SIG-M5 treated with dmso at 0.1 percent for 504 hours (cell line): ENCODE measurements around the gene WNT7B.

ENCODE experiments used
- DNase-seq: peaks from one replicate; lab custom pipeline; 2025; ENCODE audit not compliant: unreplicated experiment; lab: John Stamatoyannopoulos, UW

Gene WNT7B

GRCh38 chr22:45997077-45997776 lies 20.3 kb upstream of the WNT7B start:
- DNase-seq: no peak

- peak; percentile 69 for DNase-seq
Measured at GRCh38 chr22:45996241-45997076, 19.5 kb upstream of the WNT7B start.

DNA sequence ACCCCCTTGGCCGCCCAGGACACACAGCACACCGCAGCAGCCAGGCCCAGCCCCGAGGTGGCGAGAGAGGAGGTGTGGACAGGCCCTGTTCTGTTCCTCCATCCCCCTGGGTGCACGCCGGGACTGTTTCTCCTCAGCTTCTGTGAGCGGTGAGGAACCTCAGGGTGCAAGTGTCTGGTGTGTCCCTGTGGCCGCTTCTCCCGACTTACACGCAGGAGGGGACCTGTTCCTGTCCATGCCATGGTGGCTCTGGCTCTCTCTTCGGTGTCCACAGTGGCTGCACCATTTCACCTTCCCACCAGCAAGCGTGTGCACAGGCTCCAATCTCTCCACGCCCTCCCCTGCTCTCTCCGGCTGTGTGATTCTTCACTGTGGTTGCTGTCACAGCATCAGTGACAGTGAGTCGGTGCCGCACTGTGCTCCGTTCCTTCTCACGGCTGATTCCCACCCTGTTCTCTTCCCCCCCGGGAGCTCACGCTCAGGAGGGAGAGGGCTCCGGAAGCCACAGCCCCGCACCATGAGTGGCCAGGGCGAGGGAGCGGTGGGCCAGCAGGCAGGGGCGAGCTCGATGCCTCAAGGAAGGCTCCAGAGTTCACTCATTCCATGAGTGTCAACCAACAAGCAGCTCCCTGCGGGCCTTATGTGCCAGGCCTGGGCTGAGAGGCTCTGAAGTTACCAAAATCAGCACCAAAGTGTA lies 18.6 kb upstream of the WNT7B start:
- DNase-seq: no peak

- no peak for DNase-seq
Measured at GRCh38 chr22:45994491-45995404, 17.8 kb upstream of the WNT7B start.

DNA sequence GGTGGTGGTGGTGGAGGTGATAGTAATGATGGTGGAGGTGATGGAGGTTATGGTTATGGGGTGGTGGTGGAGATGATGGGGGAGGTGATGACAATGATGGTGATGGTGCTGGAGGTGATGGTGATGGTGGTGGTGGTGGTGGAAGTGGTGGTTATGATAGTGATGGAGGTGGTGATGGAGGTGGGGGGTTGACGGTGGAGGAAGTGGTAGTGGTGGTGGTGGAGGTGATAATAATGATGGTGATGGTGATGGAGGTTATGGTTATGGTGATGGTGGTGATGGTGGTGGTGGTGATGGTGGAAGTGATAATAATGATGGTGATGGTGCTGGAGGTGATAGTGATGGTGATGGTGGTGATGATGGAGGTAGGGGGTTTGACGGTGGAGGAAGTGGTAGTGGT lies 16.9 kb upstream of the WNT7B start:
- DNase-seq: no peak

DNA sequence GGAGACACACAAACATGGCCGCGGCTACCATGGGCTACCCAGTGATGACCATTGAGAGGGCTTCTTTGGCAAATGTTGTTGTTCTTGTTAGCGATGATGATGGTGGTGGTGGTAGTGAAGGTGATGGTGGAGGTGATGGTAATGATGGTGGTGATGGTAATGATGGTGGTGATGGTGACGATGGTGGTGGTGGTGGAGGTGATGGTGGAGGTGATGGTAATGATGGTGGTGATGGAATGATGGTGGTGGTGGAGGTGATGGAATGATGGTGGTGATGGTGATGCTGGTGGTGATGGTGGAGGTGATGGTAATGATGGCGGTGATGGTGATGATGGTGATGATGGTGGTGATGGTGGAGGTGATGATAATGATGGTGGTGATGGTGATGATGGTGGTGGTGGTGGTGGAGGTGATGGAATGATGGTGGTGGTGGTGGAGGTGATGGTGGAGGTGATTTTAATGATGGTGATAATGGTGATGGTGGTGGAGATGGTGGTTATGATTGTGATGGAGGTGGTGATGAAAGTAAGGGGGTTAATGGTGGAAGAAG lies 16.3 kb upstream of the WNT7B start:
- no peak for DNase-seq

DNA sequence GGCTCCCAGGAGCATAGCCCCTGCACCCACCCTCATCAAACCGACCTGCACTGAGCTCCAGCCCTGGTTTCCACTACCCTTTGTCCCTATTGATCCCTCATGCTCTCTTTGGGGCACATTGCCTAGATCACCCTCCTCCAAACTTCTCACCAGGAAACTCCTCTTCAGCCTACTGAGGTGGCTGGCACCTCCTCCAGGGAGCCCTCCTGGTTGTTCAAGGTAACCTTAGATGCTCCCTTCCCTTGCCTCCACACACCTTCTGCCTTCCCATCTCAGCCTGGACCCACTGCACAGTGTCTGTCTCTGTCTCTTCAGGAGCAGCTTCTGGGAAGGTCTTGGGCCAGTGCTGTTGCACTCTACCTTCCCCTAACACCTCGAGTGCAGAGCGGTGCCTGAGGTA lies 15.8 kb upstream of the WNT7B start:
- DNase-seq: no peak

GRCh38 chr22:45991098-45991497 lies 14.1 kb upstream of the WNT7B start:
- DNase-seq: no peak

DNA sequence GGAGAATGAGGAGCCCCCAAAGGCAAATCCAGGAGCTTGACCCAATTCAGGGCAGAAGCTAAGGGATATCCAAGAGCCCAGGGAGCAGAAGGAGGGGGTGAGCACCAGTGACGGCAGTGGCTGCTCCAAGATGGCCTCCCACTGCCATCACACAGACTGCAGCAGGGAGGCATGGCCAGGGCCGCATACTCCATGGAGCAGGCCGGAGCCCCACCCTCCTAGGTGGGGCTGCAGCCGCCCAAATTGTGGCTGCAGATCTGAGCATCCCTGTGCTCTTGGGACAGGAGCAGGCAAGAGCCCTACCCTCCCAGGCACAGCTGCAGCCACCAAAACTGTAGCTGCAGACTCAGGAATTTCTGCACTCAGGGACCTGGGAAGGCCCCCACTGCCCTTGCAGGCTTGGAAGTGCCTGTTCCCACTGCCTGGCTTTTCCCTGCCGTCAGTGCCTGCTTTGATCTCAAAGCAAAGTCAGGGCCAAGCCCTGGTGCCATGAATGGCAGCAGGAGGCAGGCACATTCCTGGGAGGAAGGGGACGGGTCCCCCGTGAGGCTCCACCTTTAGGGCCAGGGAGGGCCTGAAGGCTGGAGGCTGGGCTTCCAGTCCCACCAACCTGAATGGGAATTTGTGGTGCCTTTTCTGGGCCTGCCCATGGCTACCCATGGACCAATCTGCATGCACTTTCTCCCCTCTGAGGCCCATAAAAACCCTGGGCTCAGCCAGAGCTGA lies 10.3 kb upstream of the WNT7B start:
- DNase-seq: no peak

GRCh38 chr22:45984316-45984916 lies 7.5 kb upstream of the WNT7B start:
- DNase-seq: no peak

- DNase-seq: no peak
Measured at GRCh38 chr22:45983797-45984196, 6.8 kb upstream of the WNT7B start.

- DNase-seq: no peak
Measured at GRCh38 chr22:45980761-45981160, 3.8 kb upstream of the WNT7B start.

- no peak for DNase-seq
Measured at GRCh38 chr22:45980268-45980570, 3.3 kb upstream of the WNT7B start.

- DNase-seq: no peak
Measured at GRCh38 chr22:45978275-45978713, 1.3 kb upstream of the WNT7B start.

GRCh38 chr22:45977551-45978274 lies 751 bp upstream of the WNT7B start:
- DNase-seq: peak; percentile 17

- DNase-seq: no peak
Measured at GRCh38 chr22:45976254-45977002, 534 bp downstream of the WNT7B start.

GRCh38 chr22:45975164-45976161 lies 1.5 kb downstream of the WNT7B start:
- DNase-seq: peak; percentile 11
